Heart left ventricle (tissue), 16 donors: ENCODE measurements around the gene ATMIN. TPM values are rescaled to one million over a fixed set of nuclear protein-coding genes. Genes with fewer than 3 reads are reported as not detected.

Experiments used
- ATAC-seq, 4 donors: fragments of 200-7000 bp; cut with Tn5 transposase; one replicate each; pipeline ENCODE4 v1.9.1; 2020 to 2022; ENCODE audit warnings: moderate library complexity in 4 of 4, mild to moderate bottlenecking in 3 of 4, moderate number of reproducible peaks in 1 of 4
- DNase-seq, 5 donors: peaks; one replicate each; pipeline ENCODE4 v3.0.0-alpha.2; 2020
- H3K27ac ChIP-seq, 12 donors: fragments of 200-600 bp; sonication (generic) in 4 of 12; one replicate each; pipeline versions ENCODE4 v1.5.0 to v1.8.0; 2016 to 2022; ENCODE audit warnings: mild to moderate bottlenecking in 2 of 12
- H3K27me3 ChIP-seq, 9 donors: fragments of 200-600 bp; sonication (generic) in 2 of 9; one replicate each; pipeline versions ENCODE4 v1.5.1 to v1.8.0; 2016 to 2022; ENCODE audit warnings: mild to moderate bottlenecking in 3 of 9
- H3K36me3 ChIP-seq, 9 donors: fragments of 200-600 bp; sonication (generic) in 2 of 9; one replicate each; pipeline versions ENCODE4 v1.5.0 to v1.8.0; 2018 to 2022; ENCODE audit warnings: mild to moderate bottlenecking in 2 of 9
- H3K4me1 ChIP-seq, 12 donors: fragments of 200-600 bp; sonication (generic) in 4 of 12; one replicate each; pipeline versions ENCODE4 v1.5.0 to v1.8.0; 2016 to 2022; ENCODE audit warnings: mild to moderate bottlenecking in 3 of 12
- H3K4me3 ChIP-seq, 12 donors: fragments of 200-600 bp; sonication (generic) in 4 of 12; one replicate each; pipeline versions ENCODE4 v1.5.0 to v1.8.0; 2017 to 2022; ENCODE audit warnings: mild to moderate bottlenecking in 9 of 12, moderate library complexity in 4 of 12
- H3K9me3 ChIP-seq, 12 donors: fragments of 200-600 bp; sonication (generic) in 4 of 12; one replicate each; pipeline versions ENCODE4 v1.5.0 to v1.8.0; 2016 to 2022; ENCODE audit warnings: mild to moderate bottlenecking in 1 of 12
- CTCF ChIP-seq, 12 donors: fragments of 200-600 bp; sonication (generic) in 4 of 12; IDR thresholded peaks; one replicate each; pipeline versions ENCODE4 v1.5.0 to v1.8.0; 2018 to 2022; ENCODE audit warnings: antibody characterized with exemption in 12 of 12, mild to moderate bottlenecking in 5 of 12
- POLR2A ChIP-seq, 2 donors: fragments of 450-650 bp; IDR thresholded peaks; one replicate each; pipeline ENCODE4 v1.6.1; 2017; ENCODE audit warnings: antibody characterized with exemption in 2 of 2, mild to moderate bottlenecking in 2 of 2, moderate library complexity in 2 of 2
- WGBS, 4 donors: extraction: QIAGEN DNeasy Blood & Tissue Kit in 2 of 4; methylation state at CpG; one replicate each; pipeline versions ENCODE4 v1.1.5 to v1.1.7; 2013 to 2018; 5-methylcytosine and 5-hydroxymethylcytosine counted together
- intact Hi-C, 10 donors: fragments of 100-400 bp; cut with DNase I; formaldehyde crosslinking; loops; one replicate each; pipeline versions ENCODE4 v1.11.1 to v1.14.2; 2022
- polyA plus RNA-seq, 2 donors: library from polyadenylated mRNA; stranded (reverse); fragments of 200-250 nt; gene quantifications; one replicate each; pipeline ENCODE4 v1.2.3, GENCODE V29; 2013
- total RNA-seq, 9 donors: library from RNA; depleted of rRNA in 2 of 9; stranded (reverse); fragments of >200 nt in 2 of 9; fragmentation: NEBNext Ultra II Directional in 3 of 9; extraction: Animal tissue kit (Norgen Biotek cat#: 25700) in 3 of 9; gene quantifications; one replicate each; pipeline versions ENCODE4 v1.1.0 to v1.2.4, GENCODE V29; 2016 to 2023
- donor health status: ischemic (EF 13 %, LVEDD 7.1; RV severe dilation, severe dysfunction).
- donor health status: healthy with polysubstance abuse.
- donor health status: DM: no; HTN: yes; CAD: no.
- donor health status: DM: no; HTN: no; CAD: no.
- donor health status: ischemic (EF 25% LVEDD 6.9; RV normal size, moderate dysfunction).
- donor health status: ischemic (EF 25% LVEDD 5.7; RV mildly dilated, moderate dysfunction).
- donor health status: healthy.
- donor health status: DM: yes; HTN: yes; CAD: no.
- donor health status: ischemic (EF 35%, LVEDD 5.7; RV mildly dilated, moderate dysfunction).
- donor health status: nonischemic (EF 11% LVEDD 7.7; RV severe dilation, severe dysfunction).
- donor health status: DM: yes; HTN: yes; CAD: no.
- donor health status: PGD.
- donor health status: ischemic (EF 29% LVEDD 5.4; RV normal size, mild dysfunction).
- donor health status: nonischemic (EF 23%, LVEDD 6.1; RV moderate dilation, normal function).

The ATMIN gene
- total and polyA plus RNA-seq, 11 donors = 6.4 to 36.0 (median 27.4) TPM

GRCh38 chr16:81018496-81018895 is 17.1 kb upstream of the ATMIN start:
- intact Hi-C loops = no loop called here
- H3K4me1 ChIP-seq = no peaks in the 10 kb centered on the region
- H3K9me3 ChIP-seq = no peaks in the 10 kb centered on the region
- H3K4me3 ChIP-seq = no peak overlapping the region
- H3K36me3 ChIP-seq = peaks cover 0 to 97% (median 65%) of the 10 kb centered on the region in 9 donors
- DNase-seq (no peak), ATAC-seq (no peak)
- 93 to 95% (median 95%) methylated on average over 2 of the region's 2 CpGs for WGBS, 4 donors
- no peak overlapping the region for H3K27ac ChIP-seq
- no peaks in the 10 kb centered on the region for H3K27me3 ChIP-seq
- no peak for TF ChIP-seq POLR2A (IDR thresholded peaks at IDR 0.05)
- no peak for TF ChIP-seq CTCF (IDR thresholded peaks at IDR 0.05)

GRCh38 chr16:81026429-81026828 is 9.2 kb upstream of the ATMIN start:
- TF ChIP-seq CTCF (IDR thresholded peaks at IDR 0.05) = no peak
- no peak for TF ChIP-seq POLR2A (IDR thresholded peaks at IDR 0.05)
- H3K4me3 ChIP-seq = no peak overlapping the region
- H3K9me3 ChIP-seq = no peaks in the 10 kb centered on the region
- no peak for DNase-seq
- H3K36me3 ChIP-seq = peaks cover 0 to 61% (median 22%) of the 10 kb centered on the region in 9 donors
- no peak for ATAC-seq
- no peaks in the 10 kb centered on the region for H3K4me1 ChIP-seq
- intact Hi-C loops = no loop called here
- WGBS, 4 donors = 94 to 97% (median 96%) methylated on average over 4 of the region's 4 CpGs
- no peaks in the 10 kb centered on the region for H3K27me3 ChIP-seq
- no peak overlapping the region for H3K27ac ChIP-seq

- no peak for TF ChIP-seq CTCF (IDR thresholded peaks at IDR 0.05)
- WGBS, 4 donors = 83 to 95% (median 94%) methylated on average over 11 of the region's 11 CpGs
- H3K4me1 ChIP-seq = no peaks in the 10 kb centered on the region
- no peaks in the 10 kb centered on the region for H3K9me3 ChIP-seq
- DNase-seq = no peak
- no peak overlapping the region for H3K4me3 ChIP-seq
- H3K27me3 ChIP-seq = no peaks in the 10 kb centered on the region
- ATAC-seq = no peak
- intact Hi-C loops = loop anchor here in 6 of 10 donors (5.0 to 10.0 kb wide), 5 partner anchors 65 to 705 kb away; partner anchors contain the start of genes GAN (in 1 of the 6) and GCSH (in 1 of the 6)
- no peak overlapping the region for H3K27ac ChIP-seq
- H3K36me3 ChIP-seq = peaks cover 0 to 31% (median 6%) of the 10 kb centered on the region in 9 donors
Observed at GRCh38 chr16:81029930-81030604, 5.6 kb upstream of the ATMIN start.

- 0 to 1% (median 0%) methylated on average over 23 to 80 of the region's 80 CpGs for WGBS, 4 donors
- peak overlapping the region; percentile 68 to 92 (median 80) for H3K4me3 ChIP-seq
- DNase-seq = peak; percentile 23 to 69 (median 31)
- no peaks in the 10 kb centered on the region for H3K27me3 ChIP-seq
- TF ChIP-seq POLR2A (IDR thresholded peaks at IDR 0.05) (no peak), CTCF (IDR thresholded peaks at IDR 0.05) (peak in 1 of 12 donors; percentile 20)
- peaks cover 0 to 24% (median 4%) of the 10 kb centered on the region in 9 donors for H3K36me3 ChIP-seq
- peak in 2 of 4 donors; percentile 32 to 43 for ATAC-seq
- intact Hi-C loops = loop anchor here (1.0 to 10.0 kb wide), 12 partner anchors 26 to 701 kb away; partner anchors contain the start of genes C16orf46 (in 8 of the 10), GCSH (in 2 of the 10), CENPN (in 1 of the 10) and GAN (in 1 of the 10)
- H3K4me1 ChIP-seq = peaks cover 0 to 37% (median 24%) of the 10 kb centered on the region in 12 donors
- H3K9me3 ChIP-seq = no peaks in the 10 kb centered on the region
- H3K27ac ChIP-seq = peak overlapping the region; percentile 46 to 85 (median 82)
Observed at GRCh38 chr16:81035975-81036750, 521 bp downstream of the ATMIN start.
